B cell (primary cell): ENCODE results near the gene ST8SIA5.

Experiments
- CTCF ChIP-seq: fragments of 200-600 bp; IDR thresholded peaks from one replicate; pipeline ENCODE4 v1.8.0; 2022; ENCODE audit warnings: antibody characterized with exemption, mild to moderate bottlenecking
- EZH2 ChIP-seq: IDR thresholded peaks from 2 replicates; pipeline ENCODE4 v1.6.1; 2012; ENCODE audit warnings: borderline replicate concordance, low read depth, mild to moderate bottlenecking, moderate library complexity, low read length; ENCODE audit not compliant: insufficient read depth, poor library complexity, severe bottlenecking

GRCh38 chr18:46732801-46733200, 24.1 kb downstream of the ST8SIA5 start:
- TF ChIP-seq EZH2 (no peak), CTCF (no peak)
